Metanephros (tissue), 1 donor: ENCODE results near the gene ZNF792. TPM values are rescaled to one million over a fixed set of nuclear protein-coding genes. Genes with fewer than 3 reads are reported as not detected.

ENCODE experiments used
- total RNA-seq: library from RNA; depleted of rRNA; stranded (reverse); fragments of >200 nt; gene quantifications from one replicate; pipeline ENCODE4 v1.2.3, GENCODE V29; 2014

The ZNF792 gene
- total RNA-seq: 12.8 TPM

DNA sequence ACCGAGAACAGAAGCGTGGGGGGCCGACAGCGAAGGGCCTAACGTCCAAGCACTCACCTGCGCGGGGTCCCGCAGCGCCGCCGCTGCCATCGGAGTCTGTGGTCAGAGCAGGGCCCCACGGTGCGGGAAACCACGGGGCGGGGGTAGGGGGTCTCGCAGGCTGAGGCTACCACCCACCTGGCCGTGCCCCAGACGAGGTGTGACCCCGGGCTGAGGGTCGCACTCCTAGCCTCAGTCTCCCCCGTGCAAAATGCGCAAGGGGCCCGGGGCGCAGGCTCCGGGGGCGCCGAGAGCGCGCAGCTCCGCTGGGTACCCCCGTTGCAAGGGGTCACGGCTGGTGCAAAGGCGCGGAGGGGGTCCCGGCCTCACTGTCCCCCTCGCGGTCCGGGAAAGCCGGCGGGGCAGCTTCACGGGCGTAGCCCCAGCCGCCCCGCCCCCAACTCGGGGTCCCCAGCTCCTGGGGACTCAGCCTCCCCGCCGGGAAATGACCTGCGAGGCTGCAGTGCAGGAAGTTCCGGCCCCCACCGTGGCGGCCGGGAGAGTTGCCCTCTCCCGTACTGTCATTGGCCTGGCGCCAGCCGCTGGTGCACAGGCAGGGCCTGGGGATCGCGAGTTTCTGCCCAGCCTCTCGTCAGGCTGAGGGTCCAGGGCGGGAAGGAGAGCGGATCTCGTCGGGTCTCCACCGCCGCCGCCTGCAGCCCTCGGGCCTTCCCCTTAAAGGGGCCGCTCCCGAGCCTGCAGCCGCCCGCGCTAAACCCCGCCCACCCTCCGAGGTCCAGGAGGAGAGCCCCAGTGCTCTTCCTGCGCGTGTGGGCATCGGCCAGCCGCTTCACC lies at the start of gene ZNF792:
ZNF792 (minus strand) TSS at position 657 of the 834 bp plus-strand sequence; CDS start at position 90, 567 bp downstream.

DNA sequence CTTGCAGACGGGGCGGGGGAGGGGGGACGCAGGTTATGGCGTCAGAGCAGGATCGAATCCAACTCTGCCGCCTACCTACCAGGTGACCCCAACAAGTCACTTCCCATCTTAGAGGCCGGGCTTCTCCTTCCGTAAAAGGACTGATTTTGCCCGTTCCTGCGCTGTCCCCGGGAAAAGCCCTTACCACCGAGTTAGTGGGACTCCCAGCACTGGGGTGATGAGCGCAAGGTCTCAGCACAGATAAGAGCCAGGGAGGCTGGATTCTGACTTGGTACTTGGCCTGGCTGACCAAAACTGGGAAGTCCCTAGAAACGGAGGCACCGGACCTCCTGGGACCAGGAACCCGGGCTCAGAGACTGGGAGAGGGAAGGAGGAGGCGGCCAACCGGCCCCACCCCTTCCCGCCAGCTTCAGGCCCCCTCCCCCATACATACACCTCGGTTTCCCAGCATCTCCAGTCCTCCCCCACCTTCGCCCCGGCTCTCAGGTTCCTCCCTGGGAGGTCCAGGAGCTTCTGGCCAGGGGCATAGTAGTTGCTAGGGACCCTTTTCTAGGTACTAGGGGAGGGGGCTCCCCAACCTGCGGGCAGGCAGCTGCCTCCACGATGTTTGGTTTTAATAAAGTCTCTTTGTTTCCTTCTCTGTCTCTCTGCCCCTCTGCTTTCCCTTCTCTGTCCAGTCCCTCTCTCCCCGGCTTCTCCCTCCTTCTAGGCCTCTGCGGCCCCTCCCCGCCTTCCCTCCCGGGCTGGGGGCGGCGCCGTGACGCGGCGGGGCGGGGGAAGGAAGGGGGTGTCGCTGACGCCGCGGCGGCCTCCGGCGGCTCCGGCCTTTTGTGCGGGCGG lies 35.7 kb upstream of the ZNF792 start, which contains the start of gene GRAMD1A:
GRAMD1A (plus strand) TSS at position 826 of the 840 bp plus-strand sequence. CDS start 156 bp downstream, outside the sequence.

DNA sequence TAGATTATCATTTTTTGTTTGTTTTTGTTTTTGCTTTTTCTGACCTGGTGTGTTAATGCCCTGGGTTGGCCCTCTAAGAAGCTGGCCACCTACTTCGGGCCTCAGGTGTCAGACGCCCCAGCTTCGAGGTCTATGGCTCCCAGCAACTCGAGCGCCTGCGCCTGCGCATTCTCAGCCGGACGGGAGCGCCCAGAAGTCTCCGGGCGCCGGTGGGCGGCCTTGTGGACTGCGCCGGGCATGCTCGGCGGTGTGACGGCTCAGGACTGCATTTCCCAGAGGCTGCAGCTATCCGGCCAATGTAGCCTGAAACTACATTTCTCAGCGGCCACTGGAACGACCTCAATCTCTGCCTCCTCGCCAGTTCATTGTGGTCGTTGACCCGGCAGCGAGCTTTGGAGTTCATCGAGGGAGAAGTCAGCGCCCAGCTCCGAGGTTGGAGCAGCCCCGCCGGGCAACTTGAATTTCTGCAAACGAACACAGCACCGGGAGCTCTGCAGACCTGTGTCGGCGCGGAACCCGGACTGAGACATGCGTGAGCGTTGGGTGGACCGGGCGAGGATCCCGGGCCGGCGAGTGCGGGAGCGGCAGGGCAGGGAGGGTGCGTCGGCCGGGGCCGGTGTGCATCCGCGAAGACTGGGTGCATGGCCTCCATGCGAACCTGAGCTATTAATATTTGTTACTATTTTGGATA lies 37.2 kb downstream of the ZNF792 start, which contains the start of gene ZNF30:
ZNF30 (plus strand) TSS at position 219 of the 691 bp plus-strand sequence. CDS start 3,045 bp downstream, outside the sequence.

Other genes with a start within 250 kb of the ZNF792 start
- 14.2 TPM for gene ZNF181, start 230.0 kb downstream of the ZNF792 start, total RNA-seq
- gene ZNF599, start 191.0 kb downstream of the ZNF792 start, total RNA-seq: 10.9 TPM
- 4.6 TPM for gene ZNF30, start 37.3 kb downstream of the ZNF792 start, total RNA-seq
- gene GRAMD1A, start 36.1 kb upstream of the ZNF792 start, total RNA-seq: 63.1 TPM
- gene SCN1B, start 66.2 kb upstream of the ZNF792 start, total RNA-seq: 3.0 TPM
- 62.8 TPM for gene HPN, start 77.5 kb upstream of the ZNF792 start, total RNA-seq
- 25.8 TPM for gene FXYD3, start 151.6 kb upstream of the ZNF792 start, total RNA-seq
- 5.1 TPM for gene LGI4, start 170.8 kb upstream of the ZNF792 start, total RNA-seq
- gene FXYD1, start 174.6 kb upstream of the ZNF792 start, total RNA-seq: 19.7 TPM
- 0.41 TPM for gene FXYD7, start 179.0 kb upstream of the ZNF792 start, total RNA-seq
- 14.9 TPM for gene FXYD5, start 190.5 kb upstream of the ZNF792 start, total RNA-seq